GM19372 (cell line): ENCODE results near the gene DEF6.

Source experiments
- ATAC-seq: cut with Tn5 transposase; IDR thresholded peaks from one replicate; pipeline ENCODE4 v1.9.1; 2021; ENCODE audit warnings: mild to moderate bottlenecking, low read depth, moderate library complexity; ENCODE audit not compliant: unreplicated experiment

Gene DEF6

DNA sequence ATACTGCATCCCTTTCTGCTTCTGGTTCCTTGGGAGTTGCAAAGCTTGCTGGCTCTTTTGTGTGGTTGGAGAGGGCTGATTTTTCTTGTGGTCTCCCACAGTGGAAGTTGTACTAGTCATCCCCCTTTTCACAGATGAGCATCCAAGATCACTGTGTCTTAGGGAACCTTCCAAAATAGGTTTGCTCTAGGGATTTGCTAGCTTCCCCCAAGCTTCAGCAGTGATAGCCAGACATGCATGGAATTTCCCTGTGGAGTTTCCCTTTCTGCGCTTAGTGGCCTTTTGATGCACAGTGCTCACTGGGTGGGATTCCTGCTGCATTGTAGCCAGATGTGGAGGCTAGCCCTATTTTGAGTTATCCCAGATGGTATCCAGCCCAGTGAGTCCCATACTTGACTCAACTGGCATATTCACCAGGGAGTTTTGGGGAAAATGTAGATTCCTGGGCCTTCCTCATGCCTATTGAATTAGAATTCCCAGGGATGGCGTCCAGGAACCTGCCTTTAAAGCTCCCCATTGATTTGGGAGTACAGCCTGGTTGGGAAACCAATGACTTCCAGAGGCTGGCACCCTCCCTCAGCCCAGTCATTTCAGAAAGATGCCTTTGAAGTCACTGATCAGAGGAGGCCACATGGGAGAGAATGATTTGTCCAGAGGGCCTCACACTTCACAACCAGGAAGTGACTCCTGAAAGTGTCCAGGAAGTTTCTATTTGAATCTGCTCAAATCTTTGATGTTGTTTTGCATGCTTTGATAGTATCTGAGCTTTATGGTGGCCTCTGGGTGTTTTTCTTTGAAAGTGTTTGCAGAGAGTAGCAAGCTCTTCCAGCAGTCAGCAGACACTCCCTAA lies 70.6 kb downstream of the DEF6 start:
- ATAC-seq = no peak

DNA sequence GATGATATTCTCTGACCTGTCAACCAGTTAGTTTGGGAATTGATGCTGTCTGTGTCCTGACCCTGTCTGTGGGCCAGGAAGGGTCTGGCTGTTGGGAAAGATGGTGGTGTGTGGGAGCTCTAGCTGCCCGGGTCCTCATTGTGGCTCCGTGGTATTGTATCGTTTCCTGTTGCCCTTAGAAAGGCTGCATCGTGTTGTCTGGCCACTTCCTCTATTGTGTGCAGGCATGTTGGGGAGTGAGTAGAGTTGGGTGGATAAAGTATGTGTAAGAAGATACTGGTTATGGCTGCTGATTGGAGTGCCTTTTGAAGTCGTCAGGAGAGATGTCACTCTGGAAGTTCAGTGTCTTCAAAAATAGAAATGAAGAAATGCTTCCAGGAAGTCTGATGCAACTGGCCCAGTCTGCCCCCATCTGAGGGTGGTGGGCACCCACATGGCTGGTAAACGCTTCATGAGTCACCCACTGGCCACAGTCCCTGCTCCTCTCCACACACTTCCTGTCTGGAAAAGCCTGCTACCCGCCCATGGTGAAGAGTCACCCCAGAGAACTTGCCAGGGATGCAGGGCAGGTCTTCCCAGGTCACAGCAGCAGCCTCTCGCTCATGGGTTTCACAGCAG lies 72.6 kb downstream of the DEF6 start:
- no peak for ATAC-seq

DNA sequence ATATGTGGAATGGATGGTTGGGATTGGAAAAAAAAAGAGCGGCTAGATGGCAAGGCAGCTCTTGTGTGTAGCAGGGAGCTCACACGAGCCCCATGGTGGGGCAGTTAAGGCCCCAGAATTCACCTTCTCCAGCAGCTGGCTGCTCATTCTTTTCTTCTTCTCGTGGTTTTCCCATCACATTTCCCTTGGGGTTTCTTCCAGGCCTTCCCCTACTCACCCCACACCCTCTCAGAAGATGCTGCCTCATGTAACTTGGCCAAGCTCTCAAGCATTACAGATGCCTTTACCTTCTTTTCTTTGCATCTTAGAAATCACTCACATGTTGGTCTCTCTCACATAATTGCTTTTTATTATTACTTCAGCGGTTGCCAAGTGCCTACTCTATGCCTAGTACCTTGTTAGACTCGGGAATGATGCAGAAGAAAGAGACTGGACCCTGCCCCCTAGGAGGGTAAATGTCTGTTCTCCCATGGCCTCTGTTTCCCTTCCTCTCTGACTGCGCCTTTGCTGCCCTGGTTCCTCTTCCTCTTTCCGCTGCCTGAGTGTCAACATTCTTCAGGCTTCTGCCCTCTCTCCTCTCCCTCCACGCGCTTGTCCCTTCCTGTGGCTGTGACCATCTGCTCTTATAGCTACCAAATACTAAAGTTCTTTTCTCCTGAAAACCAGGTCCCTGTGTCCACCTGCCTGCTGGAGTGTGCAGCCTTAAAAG lies 73.3 kb downstream of the DEF6 start:
- ATAC-seq = no peak
